HG03460 (cell line): ENCODE measurements around the gene RAB1B.
"Not testable (repeated sequence)": the region's sequence is repeated elsewhere in the genome, so short reads cannot be mapped to it uniquely, and the experiment has no call there.

Experiments used
- ATAC-seq: cut with Tn5 transposase; IDR thresholded peaks from one replicate; pipeline ENCODE4 v1.9.1; 2021; ENCODE audit not compliant: unreplicated experiment

Gene RAB1B

DNA sequence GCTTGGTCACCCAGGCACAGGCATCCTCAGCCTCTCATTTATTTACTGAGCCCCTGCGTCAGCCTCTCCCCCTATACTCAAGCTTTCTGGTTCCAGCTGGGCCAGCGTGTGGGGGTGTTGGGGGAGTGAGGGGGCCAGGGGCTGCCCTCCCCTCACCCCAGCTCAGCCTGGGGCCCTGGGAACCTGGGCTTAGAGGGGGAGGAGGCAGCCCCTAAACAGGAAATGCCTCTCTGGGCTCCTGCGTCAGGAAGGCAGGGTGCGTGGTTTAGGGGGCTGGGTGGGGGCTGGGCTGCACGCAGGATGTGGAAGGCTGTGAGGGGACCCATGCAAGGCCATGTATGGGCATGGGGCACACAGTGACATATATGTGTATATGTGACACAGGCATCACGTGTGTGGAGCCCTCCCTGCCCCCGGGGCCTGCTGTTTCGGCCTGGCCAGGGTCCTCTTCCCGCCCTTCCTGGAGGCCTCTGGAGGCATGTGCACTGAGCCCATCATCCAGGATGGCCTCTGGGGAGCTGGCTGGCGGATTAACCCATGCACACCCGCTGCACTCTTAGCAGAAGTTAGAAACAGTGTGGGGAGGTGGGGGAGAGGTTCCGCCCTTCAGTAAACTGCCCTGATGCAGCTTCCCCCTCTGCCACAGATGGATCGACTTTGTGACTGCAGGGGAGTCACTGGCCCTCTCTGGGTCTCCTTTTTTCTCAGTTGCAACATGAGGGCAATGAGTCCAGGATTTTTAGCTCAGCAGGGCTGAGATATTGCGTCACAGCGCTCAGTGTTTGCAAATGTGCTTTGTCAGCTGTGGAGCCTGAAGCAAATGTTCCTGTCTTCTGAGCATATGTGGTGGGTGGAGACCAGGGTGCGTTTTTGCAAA is 49.5 kb downstream of the RAB1B start:
- ATAC-seq, result no peak

DNA sequence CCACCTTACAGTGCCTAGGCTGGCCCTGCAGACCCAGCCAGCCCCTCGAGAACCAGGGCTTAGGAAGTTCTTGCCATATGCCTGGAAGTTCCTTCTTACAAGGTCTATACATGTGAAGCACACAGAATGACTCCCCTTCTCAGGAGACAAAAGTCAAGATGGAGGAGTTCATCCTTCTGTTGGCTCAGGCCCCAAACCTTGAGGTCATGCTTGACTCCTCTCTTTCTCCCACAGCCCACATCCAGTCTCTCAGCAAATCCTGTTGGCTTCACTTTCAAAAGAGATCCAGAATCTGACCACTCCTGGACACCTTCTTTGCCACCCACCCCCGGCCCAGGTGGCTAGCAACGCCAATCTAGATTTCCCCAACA is 50.1 kb downstream of the RAB1B start:
- no peak for ATAC-seq

DNA sequence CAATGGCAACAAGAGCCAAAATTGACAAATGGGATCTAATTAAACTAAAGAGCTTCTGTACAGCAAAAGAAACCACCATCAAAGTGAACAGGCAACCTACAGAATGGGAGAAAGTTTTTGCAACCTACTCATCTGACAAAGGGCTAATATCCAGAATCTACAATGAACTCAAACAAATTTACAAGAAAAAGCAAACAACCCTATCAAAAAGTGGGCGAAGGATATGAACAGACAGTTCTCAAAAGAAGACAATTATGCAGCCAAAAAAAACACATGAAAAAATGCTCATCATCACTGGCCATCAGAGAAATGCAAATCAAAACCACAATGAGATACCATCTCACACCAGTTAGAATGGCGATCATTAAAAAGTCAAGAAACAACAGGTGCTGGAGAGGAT is 51.9 kb downstream of the RAB1B start:
- not testable (repeated sequence) for ATAC-seq

DNA sequence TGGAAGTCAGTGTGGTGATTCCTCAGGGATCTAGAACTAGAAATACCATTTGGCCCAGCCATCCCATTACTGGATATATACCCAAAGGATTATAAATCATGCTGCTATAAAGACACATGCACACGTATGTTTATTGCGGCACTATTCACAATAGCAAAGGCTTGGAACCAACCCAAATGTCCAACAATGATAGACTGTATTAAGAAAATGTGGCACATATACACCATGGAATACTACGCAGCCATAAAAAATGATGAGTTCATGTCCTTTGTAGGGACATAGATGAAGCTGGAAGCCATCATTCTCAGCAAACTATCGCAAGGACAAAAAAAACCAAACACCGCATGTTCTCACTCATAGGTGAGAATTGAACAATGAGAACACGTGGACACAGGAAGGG is 52.3 kb downstream of the RAB1B start:
- not testable (repeated sequence) for ATAC-seq

DNA sequence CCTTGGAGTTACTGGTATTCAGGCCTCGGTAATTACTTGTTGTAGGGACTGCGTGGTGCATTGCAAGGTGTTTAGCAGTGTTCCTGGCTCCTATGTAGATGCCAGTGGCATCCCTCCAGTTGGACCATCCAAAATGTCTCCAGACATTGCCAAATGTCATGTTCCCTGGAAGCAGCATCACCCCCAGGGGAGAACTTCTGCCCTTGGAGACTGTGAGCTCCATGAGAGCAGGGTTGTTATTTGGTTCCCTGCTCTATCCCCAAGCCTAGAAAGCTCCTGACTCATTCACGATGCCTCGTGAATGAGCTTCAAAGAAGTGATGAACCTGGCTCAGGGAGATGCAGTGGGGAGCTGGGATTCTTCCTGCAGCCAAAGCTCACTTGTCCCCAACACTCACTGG is 53.2 kb downstream of the RAB1B start:
- ATAC-seq, result no peak

DNA sequence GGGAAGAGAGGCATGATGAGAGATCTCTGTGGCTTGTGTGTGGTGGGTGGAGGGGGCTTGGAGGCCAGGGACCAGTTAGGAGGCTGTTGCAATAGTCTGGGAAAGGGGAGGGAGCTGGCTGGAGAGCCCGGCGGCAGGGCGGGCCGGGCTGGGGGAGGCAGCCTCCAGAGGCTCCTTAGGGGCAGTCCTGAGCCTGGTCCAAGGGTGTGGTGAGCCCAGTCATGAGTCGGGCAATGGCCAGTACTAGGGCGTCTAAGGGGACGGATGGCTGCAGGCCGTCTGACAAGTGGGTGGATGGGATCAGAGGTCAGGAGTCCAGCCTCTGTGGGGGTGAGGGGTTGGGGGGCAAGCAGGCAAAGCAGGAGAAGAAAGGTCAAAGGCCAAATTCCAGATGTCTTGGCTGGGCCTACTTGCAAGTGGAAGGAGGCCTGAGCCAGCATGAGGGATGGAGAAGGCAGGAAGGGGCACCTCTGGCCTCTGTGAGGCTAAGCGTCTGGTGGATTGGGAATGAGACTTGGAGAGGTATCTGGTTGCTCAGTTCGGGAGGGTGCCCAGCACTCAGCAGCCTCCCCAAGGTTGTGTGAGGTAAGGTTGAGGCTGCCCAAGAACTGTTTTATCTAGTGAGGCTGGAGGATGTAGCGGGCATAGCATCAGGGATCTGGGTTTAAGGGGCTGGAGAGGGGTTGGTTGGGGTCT is 54.4 kb downstream of the RAB1B start:
- no peak for ATAC-seq

DNA sequence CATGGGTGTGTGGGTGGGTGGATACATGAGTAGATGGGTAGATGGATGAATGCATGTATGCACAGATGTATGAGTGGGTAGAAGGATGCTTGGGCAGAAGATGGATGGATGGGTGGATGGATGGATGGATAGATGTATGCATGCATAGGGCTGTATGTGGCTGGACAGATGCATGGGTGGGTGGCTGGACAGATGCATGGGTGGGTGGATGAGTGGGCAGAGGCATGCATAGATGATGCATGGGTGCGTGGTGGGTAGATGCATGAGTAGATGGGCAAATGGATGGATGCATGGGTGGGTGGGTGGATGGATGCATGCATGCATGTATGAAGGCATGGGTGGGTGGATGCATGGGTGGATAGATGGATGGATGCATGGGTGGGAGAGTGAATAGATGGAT is 55.2 kb downstream of the RAB1B start:
- ATAC-seq, result no peak

DNA sequence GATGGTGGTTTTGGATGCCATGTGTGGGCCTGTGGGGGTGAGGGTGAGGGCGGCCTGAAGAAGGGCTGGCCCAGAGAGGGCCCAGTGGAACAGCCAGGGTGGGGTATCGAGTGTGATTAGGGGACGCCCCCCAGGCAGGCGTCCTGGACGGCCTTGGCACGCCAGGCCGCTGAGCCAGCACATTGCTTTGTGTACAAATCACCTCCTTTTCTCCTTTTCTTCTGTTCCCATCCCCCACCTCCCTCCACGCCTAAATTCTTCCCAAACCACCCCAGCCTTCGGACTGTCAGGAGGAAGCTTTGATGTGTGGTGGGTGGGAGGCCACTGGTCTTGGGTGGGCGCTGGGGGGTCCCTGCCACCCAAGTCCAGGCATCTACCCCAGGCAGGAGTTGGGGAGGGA is 56.2 kb downstream of the RAB1B start:
- no peak for ATAC-seq

DNA sequence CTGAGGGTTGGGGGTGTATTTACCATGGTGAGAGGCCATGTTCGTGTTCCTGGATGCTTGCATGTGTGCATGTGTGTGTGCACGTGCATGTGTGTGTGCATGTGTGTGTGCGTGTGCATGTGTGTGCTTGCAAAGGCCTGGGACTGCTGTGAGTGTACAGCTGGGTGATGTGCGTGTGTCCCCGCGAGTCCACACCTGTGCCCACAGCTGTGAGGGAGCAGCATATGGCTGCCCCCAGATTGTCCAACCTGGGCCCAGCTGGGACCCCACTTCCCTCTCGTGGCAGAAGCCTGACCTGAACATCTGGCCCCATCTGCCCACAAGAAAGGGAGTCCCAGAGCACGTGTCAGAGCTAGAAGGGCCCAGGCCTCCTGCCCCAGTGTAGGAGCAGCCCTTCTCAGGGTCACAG is 56.8 kb downstream of the RAB1B start:
- no peak for ATAC-seq

DNA sequence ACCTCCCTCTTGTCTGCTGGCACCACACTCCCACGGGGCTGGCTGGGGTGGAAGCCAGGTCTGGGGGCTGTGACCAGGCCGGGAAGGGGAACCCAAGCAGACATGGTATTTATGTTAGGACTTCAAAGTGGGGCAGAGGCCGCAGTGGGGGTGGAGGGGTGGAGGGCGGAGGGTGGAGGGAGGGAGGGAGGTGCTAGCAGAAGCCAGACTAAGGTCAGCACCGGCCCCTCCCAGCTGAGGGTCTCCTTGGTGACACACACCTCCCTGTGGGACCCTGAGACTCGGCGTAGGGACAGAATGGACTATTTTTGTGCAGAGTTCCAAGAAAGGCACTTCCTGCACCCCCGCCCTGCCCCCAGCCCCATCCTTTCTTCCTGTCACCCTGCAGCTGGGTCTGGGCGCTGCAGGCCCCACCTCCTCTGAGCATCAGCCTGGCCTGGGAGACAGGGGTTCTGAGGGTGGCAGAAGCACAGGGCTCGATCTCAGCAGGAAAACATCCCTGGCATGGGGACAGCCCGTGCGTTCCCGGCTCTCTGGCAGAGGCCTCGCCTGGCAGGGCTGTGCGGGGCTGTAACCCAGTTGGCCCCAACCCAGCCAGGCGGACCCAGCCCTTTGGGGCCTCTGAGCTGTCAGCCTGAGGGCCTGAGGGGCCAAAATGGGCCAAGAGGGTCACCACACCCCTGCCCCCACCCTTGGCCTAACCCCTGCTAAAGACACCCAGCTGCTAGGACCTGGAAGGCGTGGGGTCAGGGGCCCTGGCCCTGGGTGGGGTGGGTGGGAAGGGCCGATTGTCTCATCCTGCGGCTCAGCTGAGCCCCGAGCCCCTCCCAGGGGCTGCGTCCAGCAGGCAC is 58.0 kb downstream of the RAB1B start:
- ATAC-seq, result no peak
